Fibroblast of skin of right quadriceps (primary cell): ENCODE measurements around the gene ATP13A3.
A peak's percentile ranks its signal among the peaks of the same experiment; 100 is the strongest.
"Not testable (repeated sequence)": the region's sequence is repeated elsewhere in the genome, so short reads cannot be mapped to it uniquely, and the experiment has no call there.

Experiments used
- DNase-seq: peaks from one replicate; pipeline ENCODE4 v3.0.0-alpha.2; 2013

ATP13A3 gene

DNA sequence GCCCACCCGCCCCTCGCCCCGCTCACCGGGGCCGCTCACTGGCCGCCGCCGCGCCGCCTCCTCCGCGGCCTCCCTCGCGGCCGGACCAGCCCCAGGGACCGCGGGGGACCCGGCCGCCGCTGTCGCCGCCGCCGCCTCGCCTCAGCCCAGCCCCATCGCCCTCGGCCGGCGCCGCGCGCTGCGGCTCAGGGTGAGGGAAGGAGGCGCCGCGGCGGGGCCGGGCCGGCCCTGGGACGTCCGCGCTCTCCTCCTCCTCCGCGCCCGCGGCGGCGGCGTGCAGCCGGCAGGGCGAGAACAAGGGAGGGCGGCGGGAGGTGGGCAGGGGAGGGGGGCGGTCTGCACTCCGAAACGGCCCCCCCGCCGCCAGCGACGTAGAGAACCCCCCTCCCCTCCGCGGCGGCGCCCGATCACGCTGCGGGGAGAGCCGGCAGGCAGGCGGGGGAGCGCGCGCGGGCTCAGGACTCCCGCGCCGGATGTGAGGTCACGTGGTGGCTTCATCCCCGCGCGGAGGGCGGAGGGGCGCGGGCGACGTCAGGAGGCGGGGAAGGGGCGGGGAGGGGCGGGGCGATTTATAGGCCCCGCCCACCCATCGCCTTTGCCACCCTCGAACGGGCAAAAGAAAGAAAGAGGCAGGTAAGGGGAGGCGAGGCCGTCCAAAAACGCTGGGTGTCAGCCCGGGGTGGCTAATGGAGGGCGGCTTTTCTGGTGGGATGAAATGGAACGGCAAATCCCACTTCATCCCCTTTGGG, at the start of gene ATP13A3:
TSS of gene ATP13A3 (minus strand) at position 463 of the 749 bp plus-strand sequence. CDS start 24,812 bp downstream, outside the sequence.
- DNase-seq = peak; percentile 92

DNA sequence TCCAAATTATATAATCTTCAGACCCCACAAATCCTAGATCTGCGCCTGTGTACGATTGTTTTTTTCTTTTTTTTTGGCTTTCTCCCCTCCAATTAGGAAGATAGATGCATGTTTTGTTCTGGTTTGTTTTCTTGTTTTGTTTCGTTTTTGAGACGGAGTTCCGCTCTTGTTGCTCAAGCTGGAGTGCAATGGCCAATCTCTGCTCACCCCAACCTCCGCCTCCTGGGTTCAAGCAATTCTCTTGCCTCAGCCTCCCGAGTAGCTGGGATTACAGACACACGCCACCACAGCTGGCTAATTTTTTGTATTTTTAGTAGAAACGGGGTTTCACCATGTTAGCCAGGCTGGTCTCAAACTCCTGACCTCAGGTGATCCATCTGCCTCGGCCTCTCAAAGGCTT, 48.4 kb upstream of the ATP13A3 start:
- DNase-seq = not testable (repeated sequence)

DNA sequence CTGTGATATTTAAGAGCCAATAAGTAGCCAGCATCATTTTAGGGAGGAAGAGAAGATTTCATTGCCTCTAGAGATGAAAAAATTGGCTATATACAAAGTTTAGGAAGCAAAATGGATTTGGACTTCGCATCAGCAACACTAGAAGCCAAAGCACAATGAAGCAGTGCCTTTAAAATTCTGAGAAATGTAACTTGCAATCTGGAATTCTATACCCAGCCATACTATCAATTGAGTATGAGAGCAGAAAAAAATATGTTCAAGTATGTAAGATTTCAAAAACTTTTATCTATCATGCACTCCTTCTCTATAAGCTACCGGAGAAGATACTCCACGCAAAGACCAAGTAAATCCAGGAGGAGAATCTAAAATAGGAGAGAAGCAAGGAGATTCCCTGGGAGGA, 47.4 kb upstream of the ATP13A3 start:
- DNase-seq = no peak

DNA sequence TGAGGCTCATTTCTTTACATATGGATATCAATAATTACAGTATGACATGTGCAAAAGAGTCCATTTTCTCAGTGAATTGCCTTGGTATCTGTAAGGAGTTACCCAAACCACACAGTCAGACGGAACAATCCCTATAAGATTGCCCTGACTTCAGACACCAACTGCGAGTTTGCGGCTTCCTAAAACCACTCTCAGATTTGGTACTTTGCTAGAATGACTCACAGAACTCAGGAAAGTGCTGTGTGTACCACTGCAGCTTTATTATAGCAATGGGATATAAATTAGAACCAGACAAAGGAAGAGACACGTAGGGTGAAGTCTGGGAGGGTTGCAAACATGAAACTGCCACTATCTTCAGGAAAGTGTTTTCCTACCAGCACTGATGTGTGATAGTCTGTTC, 45.8 kb upstream of the ATP13A3 start:
- DNase-seq = peak; percentile 82

DNA sequence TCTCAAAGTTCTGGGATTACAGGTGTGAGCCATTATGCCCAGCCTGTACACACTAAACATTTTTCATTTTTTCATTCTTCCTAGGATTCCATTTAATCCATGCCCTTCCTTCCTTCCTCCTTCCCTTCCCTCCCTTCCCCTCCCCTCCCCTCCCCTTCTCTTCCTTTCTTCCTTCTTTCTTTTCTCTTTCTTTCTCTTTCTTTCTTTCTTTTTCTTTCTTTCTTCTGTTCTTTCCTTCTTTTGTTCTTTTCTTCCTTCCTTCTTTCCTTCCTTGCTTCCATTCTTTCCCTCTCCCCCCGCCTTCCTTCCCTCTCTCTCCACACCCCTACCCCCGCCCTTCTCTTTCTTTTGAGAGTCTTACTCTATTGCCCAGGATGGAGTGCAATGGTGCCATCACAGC, 40.9 kb upstream of the ATP13A3 start:
- no peak for DNase-seq

DNA sequence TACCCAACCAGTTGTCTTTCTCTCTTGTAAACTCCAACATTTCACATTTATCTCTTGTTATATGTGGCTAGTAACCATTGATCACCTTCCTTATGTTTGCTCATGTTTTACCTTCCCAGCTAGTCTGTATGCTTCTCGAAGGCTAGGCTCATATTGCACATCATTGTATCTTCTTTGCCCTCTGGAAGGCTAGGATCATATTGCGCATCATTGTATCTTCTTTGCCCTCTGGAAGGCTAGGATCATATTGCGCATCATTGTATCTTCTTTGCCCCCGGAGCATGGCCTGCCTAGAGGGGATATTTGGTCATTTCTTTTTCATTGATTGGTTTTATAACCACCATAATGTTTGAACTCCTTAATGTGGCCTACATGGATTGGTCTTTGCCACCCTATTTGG, 39.4 kb upstream of the ATP13A3 start:
- no peak for DNase-seq

DNA sequence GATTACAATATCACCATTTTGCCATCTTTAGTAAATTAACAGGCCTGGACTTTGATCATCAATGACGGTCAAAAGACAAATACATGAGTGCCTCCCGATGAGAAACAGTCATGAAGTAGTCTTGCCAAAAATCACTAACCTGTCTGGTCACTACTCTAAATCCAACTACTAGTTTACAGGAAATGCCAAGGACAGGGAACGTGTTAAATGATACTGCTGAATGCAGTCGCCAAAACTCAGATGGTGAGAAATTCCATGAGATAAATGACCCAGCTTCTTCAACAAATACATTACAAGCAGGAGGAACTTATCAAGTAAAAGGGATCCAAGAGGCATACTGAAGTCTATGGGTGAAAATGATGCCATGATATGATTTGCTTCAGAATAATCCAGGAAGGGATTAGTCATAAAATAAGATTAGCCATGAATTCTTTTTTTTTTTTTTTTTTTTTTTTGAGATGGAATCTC, 35.8 kb upstream of the ATP13A3 start:
- peak; percentile 63 for DNase-seq

DNA sequence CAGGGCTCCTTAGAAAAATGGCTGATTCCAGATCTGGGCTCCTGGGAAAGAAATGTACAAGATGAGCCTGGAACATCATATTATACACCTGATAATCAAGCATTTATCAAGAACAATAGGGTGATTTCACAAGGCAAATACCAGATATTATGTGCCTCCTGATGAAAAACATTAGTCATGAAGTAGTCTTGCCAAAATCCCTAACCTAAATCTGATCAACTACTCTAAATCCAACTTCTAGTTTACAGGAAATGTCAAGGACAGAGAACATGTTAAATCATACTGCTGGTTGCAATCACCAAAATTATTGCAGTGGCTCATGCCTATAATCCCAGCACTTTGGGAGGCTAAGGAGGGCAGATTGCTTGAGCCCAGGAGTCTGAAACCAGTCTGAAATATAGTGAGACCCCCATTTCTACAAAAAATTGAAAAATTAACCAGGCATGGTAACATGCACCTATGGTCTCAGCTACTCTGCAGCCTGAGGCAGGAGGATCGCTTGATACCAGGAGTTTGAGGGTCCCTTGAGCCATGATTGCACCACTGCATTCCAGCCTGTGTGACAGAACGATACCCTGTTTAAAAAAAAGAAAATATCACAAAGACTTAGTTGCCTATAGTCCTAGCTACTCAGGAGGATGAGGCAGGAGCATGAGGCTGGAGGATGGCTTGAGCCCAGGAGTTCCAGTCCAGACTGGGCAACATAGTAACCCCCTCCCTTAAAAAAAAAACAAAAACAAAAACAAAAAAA, 34.9 kb upstream of the ATP13A3 start:
- peak; percentile 77 for DNase-seq

DNA sequence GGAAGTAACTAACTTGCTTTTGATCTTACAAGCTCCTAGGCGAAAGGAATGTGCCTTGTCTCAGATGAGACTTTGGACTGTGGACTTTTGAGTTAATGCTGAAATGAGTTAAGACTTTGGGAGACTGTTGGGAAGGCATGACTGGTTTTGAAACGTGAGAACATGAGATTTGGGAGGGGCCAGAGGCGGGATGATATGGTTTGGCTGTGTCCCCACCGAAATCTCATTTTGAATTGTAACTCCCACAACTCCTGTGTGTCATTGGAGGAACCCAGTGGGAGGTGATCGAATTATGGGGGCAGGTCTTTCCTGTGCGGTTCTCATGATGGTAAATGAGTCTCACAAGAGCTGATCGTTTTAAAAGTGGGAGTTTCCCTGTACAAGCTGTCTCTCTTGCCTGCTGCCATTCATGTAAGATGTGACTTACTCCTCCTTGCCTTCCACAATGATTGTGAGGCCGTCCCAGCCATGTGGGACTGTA, 33.9 kb upstream of the ATP13A3 start:
- not testable (repeated sequence) for DNase-seq

DNA sequence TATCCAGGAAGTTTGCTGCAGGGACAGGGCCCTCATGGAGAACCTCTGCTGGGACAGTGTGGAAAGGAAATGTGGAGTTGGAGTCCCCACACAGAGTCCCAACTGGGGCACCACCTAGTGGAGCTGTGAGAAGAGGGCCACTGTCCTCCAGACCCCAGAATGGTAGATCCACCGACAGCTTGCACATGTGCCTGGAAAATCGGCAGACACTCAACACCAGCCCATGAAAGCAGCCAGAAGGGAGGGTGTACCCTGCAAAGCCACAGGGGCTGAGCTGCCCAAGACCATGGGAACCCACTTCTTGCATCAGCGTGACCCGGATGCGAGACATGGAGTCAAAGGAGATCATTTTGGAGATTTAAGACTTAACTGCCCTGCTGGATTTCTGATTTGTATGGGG, 33.4 kb upstream of the ATP13A3 start:
- not testable (repeated sequence) for DNase-seq

DNA sequence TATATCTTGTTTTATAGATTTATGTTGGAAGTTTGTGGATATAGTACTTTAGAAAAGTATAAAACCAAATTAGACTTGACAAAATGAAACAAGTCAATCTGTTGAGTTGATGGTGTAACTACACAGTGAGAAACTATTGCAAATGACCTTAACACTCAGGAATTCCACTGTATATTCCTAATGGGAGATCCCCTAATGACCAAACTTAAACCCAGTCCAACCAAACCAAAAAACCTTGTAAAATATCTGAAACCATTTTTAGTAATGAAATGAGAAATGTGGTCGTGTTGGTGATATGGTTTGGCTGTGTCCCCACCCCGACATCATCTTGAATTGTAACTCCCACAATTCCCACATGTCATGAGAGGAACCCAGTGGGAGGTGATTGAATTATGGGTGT, 31.9 kb upstream of the ATP13A3 start:
- DNase-seq = peak; percentile 61

DNA sequence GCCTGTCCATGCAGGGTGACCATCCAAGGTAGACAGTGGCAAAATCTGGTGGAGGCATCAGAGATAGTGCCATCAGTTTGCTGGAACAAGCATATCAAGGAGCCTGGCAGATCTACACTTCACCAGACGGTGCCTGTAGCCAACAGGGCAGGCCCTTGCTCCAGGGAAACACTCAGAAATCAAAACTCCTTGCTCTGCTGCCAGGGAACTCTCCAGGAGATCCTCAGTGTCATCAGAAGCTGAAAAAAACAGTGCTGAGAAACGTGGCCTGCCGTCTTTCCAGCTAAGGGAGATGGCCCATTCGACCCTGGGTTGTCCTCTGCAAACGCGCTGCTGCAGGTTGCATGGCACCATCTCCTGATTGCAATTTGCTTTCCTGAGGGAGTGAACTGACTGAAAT, 30.5 kb upstream of the ATP13A3 start:
- DNase-seq = no peak

DNA sequence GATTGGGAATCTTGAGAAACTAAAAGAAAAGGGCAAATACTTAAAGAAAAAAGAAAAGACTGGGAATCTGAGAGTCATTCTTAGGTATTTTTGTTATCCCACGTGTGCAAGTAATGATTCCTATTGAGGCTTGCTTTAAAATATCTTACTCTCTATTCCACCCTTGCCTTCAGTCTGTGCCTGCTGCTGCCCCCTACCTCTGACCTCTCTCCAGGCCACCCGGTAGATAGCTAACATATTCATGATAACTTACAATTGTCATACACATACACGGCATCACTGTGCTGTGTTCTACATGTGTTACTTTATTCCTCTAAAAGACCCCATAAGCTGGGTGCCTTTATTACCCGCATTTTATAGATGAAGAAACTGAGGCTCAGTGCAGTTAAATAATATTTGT, 27.8 kb upstream of the ATP13A3 start:
- no peak for DNase-seq

DNA sequence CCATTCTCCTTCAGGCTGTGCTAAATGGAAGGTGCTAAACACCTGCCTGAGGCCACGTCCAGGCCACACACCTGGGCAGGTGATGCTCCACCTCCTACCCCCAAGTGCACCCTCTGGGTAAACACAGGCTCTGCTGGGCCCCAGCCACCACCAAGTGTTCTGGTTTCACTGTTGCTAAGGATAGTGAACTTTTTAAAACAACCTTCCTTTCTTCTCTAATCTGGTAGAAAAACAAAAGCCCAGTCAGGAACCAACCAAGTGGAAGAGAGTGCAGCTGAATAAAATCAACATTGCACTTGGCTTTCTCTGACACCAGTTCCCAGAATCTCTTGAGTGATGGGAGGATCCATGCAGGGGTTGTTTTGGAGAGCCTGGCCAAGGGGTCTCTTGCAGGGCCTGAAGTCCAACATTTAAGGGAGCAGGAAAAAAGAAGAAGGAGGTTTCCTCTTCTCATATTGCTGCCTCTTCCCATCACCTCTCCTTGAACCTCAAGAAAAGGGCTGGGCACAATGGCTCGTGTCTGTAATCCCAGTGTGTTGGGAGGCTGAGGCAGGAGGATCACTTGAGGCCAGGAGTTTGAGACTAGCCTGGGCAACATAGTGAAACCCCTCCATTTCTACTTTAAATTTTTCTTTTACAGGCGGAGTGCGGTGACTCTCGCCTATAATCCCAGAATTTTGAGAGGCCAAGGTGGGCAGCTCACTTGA, 26.2 kb upstream of the ATP13A3 start:
- no peak for DNase-seq

DNA sequence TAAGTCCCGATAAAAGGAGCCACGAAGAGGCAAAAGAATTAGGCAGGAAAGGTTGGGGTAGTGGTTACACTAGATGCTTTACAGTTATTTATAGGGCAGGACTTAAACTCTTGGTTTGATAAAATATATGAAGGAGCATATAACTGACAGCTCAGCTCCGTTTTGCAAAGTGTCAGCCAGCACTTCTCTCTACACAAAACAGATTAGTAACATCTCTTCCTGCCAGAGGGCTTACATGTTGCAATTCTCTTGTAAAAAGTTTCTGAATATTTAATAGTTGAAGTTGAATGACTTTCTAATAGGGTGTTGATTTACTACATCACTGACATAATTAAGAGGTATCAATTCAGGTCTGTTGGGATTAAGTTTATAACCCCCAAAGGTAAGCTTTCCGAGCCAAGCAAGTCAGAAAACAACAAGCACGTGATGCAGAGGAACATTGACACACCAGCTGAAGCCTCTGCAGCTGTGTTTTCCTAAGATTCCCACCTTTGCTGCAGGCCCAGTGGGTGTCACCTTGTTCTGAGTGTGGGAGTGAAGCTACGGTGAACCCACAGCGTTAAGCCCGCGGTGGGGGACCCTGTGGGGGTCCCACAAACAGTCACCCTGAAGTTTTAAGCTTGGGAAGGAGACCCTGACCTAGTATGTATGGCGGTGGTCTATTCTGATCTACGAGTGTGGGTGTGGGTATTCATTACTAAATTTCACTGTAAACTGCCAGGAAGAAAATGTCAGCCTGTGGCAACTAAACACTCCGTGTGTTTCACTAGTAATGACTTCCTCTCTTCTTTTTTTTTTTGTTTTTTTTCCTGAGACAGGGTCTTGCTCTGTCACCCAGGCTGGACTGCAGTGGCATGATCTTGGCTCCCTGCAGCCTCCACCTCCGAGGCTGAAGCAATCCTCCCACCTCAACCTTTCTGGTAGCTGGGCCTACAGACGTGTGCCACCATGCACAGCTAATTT, 22.0 kb upstream of the ATP13A3 start:
- DNase-seq = no peak

DNA sequence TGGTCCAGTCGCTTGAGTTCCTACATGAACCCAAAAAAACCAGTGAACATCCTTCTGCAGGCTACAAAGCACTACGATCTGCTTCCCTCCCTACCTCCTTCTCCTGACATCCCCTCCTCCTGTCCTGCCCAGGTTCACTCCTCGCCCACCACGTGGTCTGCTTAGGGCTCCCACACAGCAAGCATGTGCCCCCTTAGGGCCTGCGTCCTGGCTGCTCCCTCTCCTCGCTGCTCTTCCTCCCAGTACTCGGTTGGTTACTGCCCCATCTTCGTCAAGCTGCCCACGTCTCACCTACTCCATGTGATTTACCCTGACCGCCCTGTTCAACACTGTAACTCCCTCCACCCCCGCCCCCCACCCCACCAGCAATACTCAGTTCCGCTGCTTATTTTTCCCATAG, 20.8 kb upstream of the ATP13A3 start:
- DNase-seq = no peak

DNA sequence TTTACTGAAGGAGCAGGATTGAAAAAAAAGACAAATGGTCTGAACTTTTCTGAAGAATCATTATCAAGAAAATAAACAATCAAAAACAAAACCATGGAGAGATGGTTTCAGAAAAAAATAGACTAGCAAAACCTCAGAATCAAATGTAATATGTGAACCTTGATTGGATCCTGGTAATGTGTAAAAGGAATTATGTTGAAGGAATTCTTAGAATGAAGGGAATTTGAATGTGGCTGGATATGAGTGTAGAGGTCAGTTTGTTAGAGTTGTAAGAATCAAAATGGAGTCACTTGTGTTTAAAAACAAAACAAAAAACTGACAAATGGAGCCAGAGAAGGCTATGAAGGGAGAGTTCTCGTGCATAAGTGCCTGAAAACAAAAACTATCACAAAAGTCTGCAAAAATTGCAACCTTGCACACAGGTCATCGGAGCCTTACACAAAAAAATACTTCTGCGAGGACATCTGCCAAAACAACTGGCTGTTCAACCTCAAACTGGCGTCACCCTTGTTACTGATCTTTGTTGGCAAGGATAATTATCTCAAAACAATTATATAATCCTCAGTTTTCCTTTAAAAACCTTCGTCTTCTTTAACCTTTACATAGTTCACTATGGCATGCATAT, 19.1 kb upstream of the ATP13A3 start:
- peak; percentile 30 for DNase-seq

DNA sequence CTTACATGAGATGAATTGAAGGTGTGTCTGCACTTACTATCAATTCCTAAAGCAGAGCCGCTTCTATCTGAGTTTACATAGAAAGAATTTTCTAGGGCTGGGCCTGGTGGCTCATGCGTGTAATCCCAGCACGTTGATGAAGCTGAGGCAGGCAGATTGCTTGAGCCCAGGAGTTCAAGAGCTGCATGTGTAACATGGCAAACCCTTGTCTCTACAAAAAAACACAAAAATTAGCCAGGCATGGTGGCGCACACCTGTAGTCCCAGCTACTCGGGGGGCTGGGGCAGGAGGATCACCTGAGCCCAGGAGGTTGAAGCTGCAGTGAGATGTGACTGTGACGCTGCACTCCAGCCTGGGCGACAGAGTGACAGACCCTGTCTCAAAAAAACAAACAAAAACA, 18.1 kb upstream of the ATP13A3 start:
- no peak for DNase-seq

DNA sequence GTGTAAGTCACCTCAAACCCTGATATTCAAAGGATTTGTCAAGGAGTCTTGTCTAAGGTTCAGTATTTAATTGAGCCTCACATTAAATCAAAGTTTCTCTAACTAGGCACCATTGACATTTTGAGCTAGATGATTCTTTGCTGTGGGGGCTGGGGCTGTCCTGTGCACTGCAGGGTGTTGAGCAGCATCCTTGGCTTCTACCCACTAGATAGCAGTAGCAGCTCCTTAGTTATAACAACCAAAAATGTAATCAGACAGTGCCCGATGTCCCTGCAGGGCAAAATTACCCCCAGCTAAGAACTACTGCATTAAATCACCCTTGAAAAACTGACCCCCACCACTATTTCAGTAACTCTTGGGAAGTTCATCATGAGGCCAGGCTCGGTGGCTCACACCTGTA, 17.3 kb upstream of the ATP13A3 start:
- DNase-seq = no peak

DNA sequence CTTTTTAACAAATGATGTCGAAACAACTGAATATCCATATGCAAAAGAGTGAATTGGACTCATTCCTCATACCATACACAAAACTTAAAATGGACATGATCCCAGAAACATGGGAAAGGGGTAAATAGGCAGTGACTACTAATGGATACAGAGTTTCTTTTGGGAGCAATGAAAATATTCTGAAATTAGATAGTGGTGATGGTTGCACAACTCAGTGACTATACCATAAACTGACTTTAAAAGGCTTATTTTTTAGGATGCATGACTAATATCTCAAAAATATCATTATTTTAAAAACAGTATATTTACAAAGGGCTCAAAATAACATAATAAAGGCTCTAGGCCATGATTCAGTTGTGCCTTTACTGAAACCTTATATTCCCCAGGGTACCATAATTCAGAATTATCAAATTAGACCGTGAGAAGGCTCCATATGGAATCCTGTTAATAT, 16.3 kb upstream of the ATP13A3 start:
- DNase-seq = peak; percentile 84

DNA sequence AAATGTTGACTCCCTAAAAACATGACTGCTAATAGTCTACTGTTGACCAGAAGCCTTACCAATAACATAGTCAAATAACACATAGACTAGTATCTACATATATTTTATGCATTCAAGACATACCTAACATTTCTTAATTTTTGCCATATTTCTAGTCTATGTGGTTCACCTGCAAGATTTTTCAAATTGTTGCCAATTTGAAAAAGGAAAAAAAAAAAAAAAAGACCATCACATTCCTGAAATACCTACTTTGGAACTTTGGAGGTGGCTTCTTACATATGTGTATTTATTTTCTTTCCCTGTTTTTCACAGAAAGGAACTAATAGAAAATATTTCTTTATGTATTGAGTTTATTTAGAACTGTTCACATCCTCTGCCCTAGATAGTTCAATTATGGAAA, 13.4 kb upstream of the ATP13A3 start:
- no peak for DNase-seq

DNA sequence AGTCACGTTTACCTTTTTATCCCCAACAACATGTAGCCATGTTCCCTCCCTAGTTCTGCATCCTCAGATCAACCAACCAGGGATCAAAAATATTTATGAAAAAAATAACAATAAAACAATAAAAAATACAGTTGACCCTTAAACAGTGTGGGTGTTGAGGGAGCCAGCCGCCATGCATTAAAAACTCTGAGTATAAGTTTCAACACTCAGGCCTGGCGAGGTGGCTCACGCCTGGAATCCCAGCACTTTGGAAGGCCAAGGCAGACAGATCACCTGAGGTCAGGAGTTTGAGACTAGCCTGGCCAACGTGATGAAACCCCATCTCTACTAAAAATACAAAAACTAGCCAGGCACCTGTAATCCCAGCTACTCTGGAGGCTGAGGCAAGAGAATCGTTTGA, 12.7 kb upstream of the ATP13A3 start:
- DNase-seq = not testable (repeated sequence)
